Right lobe of liver (tissue), 4 donors: ENCODE results near the gene PTPRD.

Experiments
- CTCF ChIP-seq, 4 donors: fragments of 200-600 bp in 3 of 4; fragments of 450-650 bp in 1 of 4; IDR thresholded peaks; one replicate each; pipeline versions ENCODE4 v1.5.1 to v1.8.0; 2016 to 2022; ENCODE audit warnings: antibody characterized with exemption in 4 of 4, mild to moderate bottlenecking in 2 of 4
- POLR2A ChIP-seq: fragments of 450-650 bp; IDR thresholded peaks from one replicate; pipeline ENCODE4 v1.6.1; 2017; ENCODE audit warnings: antibody characterized with exemption, mild to moderate bottlenecking
- donor health status: DM: no; HTN: no; CAD: no.
- donor health status: DM: no; HTN: no; CAD: no.
- donor health status: DM: no; HTN: yes; CAD: no.

DNA sequence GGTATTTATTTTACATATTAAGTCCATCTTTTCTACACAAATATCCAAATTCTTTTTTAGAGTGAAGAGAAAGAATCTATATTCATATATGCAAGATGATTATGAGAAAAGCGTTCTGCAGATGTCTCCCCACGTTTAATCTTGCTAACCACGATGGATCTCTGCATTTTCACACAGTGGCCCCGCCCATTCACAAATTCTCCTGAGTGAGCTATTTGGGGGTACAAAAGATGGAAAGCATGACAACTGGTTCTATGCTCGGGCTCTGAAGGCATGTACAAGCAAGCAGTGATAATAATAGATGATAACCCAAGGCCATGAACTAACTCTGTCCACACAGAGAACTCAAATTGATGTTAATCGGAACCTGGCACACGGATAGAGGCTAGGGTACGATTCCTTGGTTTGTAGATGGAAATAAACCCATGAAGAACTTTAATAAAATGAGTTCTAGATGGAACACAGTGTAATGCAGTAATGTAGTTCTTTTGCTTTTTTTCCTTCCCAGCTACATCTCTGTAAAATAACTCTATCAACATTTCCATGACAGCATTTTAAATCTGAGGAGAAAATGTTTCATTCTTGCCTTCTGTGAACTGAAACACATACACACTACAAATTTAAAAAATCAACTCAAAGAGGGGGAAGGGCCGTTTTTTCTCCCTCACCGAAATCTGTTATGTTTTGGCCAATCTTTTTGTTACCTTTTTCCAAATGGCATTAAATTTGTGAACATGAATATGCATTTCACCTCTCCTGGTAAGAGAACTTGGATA lies 1961.5 kb downstream of the PTPRD start:
- TF ChIP-seq CTCF (IDR thresholded peaks at IDR 0.05): no peak
- TF ChIP-seq POLR2A: no peak
